Activated T-cell treated with anti-CD3 and anti-CD28 coated beads for 4 hours (primary cell): ENCODE measurements around the gene NCAN.
A peak's percentile ranks its signal among the peaks of the same experiment; 100 is the strongest.
"Not testable (repeated sequence)": the region's sequence is repeated elsewhere in the genome, so short reads cannot be mapped to it uniquely, and the experiment has no call there.

Experiments
- DNase-seq: peaks from one replicate; pipeline ENCODE4 v3.0.0-alpha.2; 2020

Gene NCAN

GRCh38 chr19:19211499-19212420, at the start of gene NCAN:
NCAN (plus strand) TSS chr19:19211958; CDS start chr19:19216954, 4,996 bp downstream.
- DNase-seq = no peak

GRCh38 chr19:19162495-19162894, 49.3 kb upstream of the NCAN start:
- no peak for DNase-seq

- DNase-seq = no peak
These were observed 46.4 kb upstream of the NCAN start for GRCh38 chr19:19165396-19165795.

GRCh38 chr19:19167612-19168011, 44.1 kb upstream of the NCAN start:
- DNase-seq = no peak

GRCh38 chr19:19169236-19170052, 42.3 kb upstream of the NCAN start:
- DNase-seq = no peak

- DNase-seq = peak; percentile 64
These were observed 41.5 kb upstream of the NCAN start, which contains the start of gene MEF2B for GRCh38 chr19:19170053-19170872. MEF2B (minus strand) TSS chr19:19170263; CDS start chr19:19150735, 19,528 bp downstream.

GRCh38 chr19:19170873-19171672, 40.7 kb upstream of the NCAN start:
- no peak for DNase-seq

GRCh38 chr19:19171821-19172532, 39.8 kb upstream of the NCAN start:
- DNase-seq = no peak

- DNase-seq = not testable (repeated sequence)
These were observed 38.5 kb upstream of the NCAN start for GRCh38 chr19:19173243-19173642.

- no peak for DNase-seq
These were observed 34.8 kb upstream of the NCAN start for GRCh38 chr19:19176950-19177349.

- DNase-seq = no peak
These were observed 32.0 kb upstream of the NCAN start for GRCh38 chr19:19179548-19180441.

- DNase-seq = no peak
These were observed 30.2 kb upstream of the NCAN start for GRCh38 chr19:19181488-19181998.

- DNase-seq = peak; percentile 50
These were observed 25.7 kb upstream of the NCAN start for GRCh38 chr19:19185853-19186740.

- no peak for DNase-seq
These were observed 25.0 kb upstream of the NCAN start for GRCh38 chr19:19186742-19187141.

GRCh38 chr19:19191768-19192077, 20.0 kb upstream of the NCAN start:
- no peak for DNase-seq

- peak; percentile 97 for DNase-seq
These were observed 19.5 kb upstream of the NCAN start, which contains the start of the genes BORCS8 and RFXANK for GRCh38 chr19:19192078-19192882. BORCS8 (minus strand) TSS chr19:19192152; CDS start chr19:19192117, 35 bp downstream. RFXANK (plus strand) TSS chr19:19192258; CDS start chr19:19193947, 1,689 bp downstream.

- no peak for DNase-seq
These were observed 18.8 kb upstream of the NCAN start for GRCh38 chr19:19192910-19193423.

GRCh38 chr19:19193926-19194325, 17.8 kb upstream of the NCAN start:
- DNase-seq = no peak
